Naive thymus-derived CD8-positive, alpha-beta T cell (primary cell): ENCODE data around the gene RERE. TPM values are rescaled to one million over a fixed set of nuclear protein-coding genes. Genes with fewer than 3 reads are reported as not detected.
A peak's percentile ranks its signal among the peaks of the same experiment; 100 is the strongest.
"Not testable (repeated sequence)": the region's sequence is repeated elsewhere in the genome, so short reads cannot be mapped to it uniquely, and the experiment has no call there.

Experiments
- ATAC-seq, 2 donors: fragments of 150-1000 bp; cut with Tn5 transposase in 1 of 2; sonication (Bioruptor Pico), chemical (Tn5 transposase) in 1 of 2; 1 replicate in 1 of 2; 2 replicates in 1 of 2; pipeline ENCODE4 v1.10.0; 2021; ENCODE audit warnings: mild to moderate bottlenecking in 2 of 2, moderate library complexity in 2 of 2
- POLR2A ChIA-PET: fragments of 350-600 bp; sonication (Branson Sonifier 250); formaldehyde crosslinking; loops from one replicate; lab custom pipeline; 2021; ENCODE audit warnings: antibody characterized with exemption; lab: Charles Lee
- DNase-seq, 10 donors: peaks; one replicate each; pipeline versions ENCODE4 v3.0.0 to v3.0.0-alpha.2; 2020 to 2022
- H3K27ac Mint-ChIP-seq, 10 donors: one replicate each; pipeline ENCODE4 v1.8.0; 2020 to 2022; ENCODE audit warnings: mild to moderate bottlenecking in 10 of 10, mixed read lengths in 10 of 10, moderate library complexity in 4 of 10, inconsistent platforms in 1 of 10
- H3K27me3 Mint-ChIP-seq, 5 donors: one replicate each; pipeline ENCODE4 v1.8.0; 2021 to 2022; ENCODE audit warnings: mixed read lengths in 5 of 5
- H3K36me3 Mint-ChIP-seq, 3 donors: one replicate each; pipeline ENCODE4 v1.8.0; 2020 to 2022; ENCODE audit warnings: mixed read lengths in 3 of 3, mild to moderate bottlenecking in 2 of 3, inconsistent platforms in 1 of 3
- H3K4me1 Mint-ChIP-seq, 4 donors: one replicate each; pipeline ENCODE4 v1.8.0; 2021 to 2022; ENCODE audit warnings: mixed read lengths in 4 of 4
- H3K4me3 Mint-ChIP-seq, 10 donors: one replicate each; pipeline ENCODE4 v1.8.0; 2020 to 2022; ENCODE audit warnings: mild to moderate bottlenecking in 10 of 10, mixed read lengths in 10 of 10, moderate library complexity in 6 of 10, inconsistent platforms in 1 of 10
- H3K9me3 Mint-ChIP-seq, 9 donors: one replicate each; pipeline ENCODE4 v1.8.0; 2020 to 2022; ENCODE audit warnings: mixed read lengths in 9 of 9, mild to moderate bottlenecking in 3 of 9, inconsistent platforms in 1 of 9, moderate library complexity in 1 of 9
- polyA plus RNA-seq, 3 donors: library from polyadenylated mRNA; unstranded; fragments of 300-500 nt; fragmentation: Illumina TruSeq; gene quantifications; one replicate each; pipeline ENCODE4 v1.2.3, GENCODE V29; 2021
- total RNA-seq, 8 experiments: library from RNA in 2 of 8; stranded (reverse) in 2 of 8; gene quantifications; one replicate each; pipeline ENCODE4 v1.2.3 and lab custom pipeline; 2021 to 2026

The RERE gene
- total and polyA plus RNA-seq, 5 experiments from 2014 or later = 4.1 to 84.2 (median 8.8) TPM

GRCh38 chr1:8791819-8792218 is 25.6 kb downstream of the RERE start:
- peak overlapping the region in 1 of 10 donors; percentile 61 for H3K27ac Mint-ChIP-seq
- no peak overlapping the region for H3K4me3 Mint-ChIP-seq
- peaks cover 2 to 12% (median 6%) of the 10 kb centered on the region in 4 donors for H3K4me1 Mint-ChIP-seq
- ATAC-seq (no peak), DNase-seq (no peak)
- POLR2A ChIA-PET = interaction anchor here (0.6 kb wide), 1 partner anchor 25 kb away, joined by 3 read pairs; no protein-coding TSS in a partner anchor
- no peaks in the 10 kb centered on the region for H3K9me3 Mint-ChIP-seq
- no peaks in the 10 kb centered on the region for H3K27me3 Mint-ChIP-seq
- peaks cover under 1 to 41% (median 9%) of the 10 kb centered on the region in 3 donors for H3K36me3 Mint-ChIP-seq

GRCh38 chr1:8790987-8791386 is 26.5 kb downstream of the RERE start:
- no peak for DNase-seq

GRCh38 chr1:8790478-8790877 is 27.0 kb downstream of the RERE start:
- Mint-ChIP-seq H3K27ac (no peak overlapping the region), H3K27me3 (no peaks in the 10 kb centered on the region), H3K4me3 (no peak overlapping the region), H3K36me3 (peaks cover 3 to 39% (median 4%) of the 10 kb centered on the region in 3 donors), H3K9me3 (no peaks in the 10 kb centered on the region), H3K4me1 (peaks cover 0 to 18% (median 4%) of the 10 kb centered on the region in 4 donors)
- ATAC-seq (no peak), DNase-seq (no peak)
- POLR2A ChIA-PET = no interaction called here

More at GRCh38 chr1:8790987-8791386, 26.5 kb downstream of the RERE start:
- Mint-ChIP-seq H3K27ac (no peak overlapping the region), H3K4me1 (peaks cover 0 to 16% (median 4%) of the 10 kb centered on the region in 4 donors), H3K36me3 (peaks cover 3 to 38% (median 4%) of the 10 kb centered on the region in 3 donors), H3K4me3 (no peak overlapping the region), H3K27me3 (no peaks in the 10 kb centered on the region), H3K9me3 (no peaks in the 10 kb centered on the region)
- ATAC-seq = no peak
- POLR2A ChIA-PET = no interaction called here

GRCh38 chr1:8789314-8790214 is 27.9 kb downstream of the RERE start:
- POLR2A ChIA-PET = interaction anchor here (0.6 kb wide), 1 partner anchor 617 kb away, joined by 7 read pairs; no protein-coding TSS in a partner anchor
- Mint-ChIP-seq H3K27me3 (no peaks in the 10 kb centered on the region), H3K4me1 (peaks cover 0 to 18% (median 4%) of the 10 kb centered on the region in 4 donors), H3K9me3 (no peaks in the 10 kb centered on the region), H3K27ac (no peak overlapping the region), H3K36me3 (peaks cover 3 to 39% (median 4%) of the 10 kb centered on the region in 3 donors), H3K4me3 (no peak overlapping the region)
- DNase-seq = no peak
- no peak for ATAC-seq

- POLR2A ChIA-PET = no interaction called here
- ATAC-seq = no peak
- Mint-ChIP-seq H3K36me3 (peaks cover 0 to 35% (median 4%) of the 10 kb centered on the region in 3 donors), H3K27ac (peak overlapping the region in 3 of 10 donors; percentile 7 to 25 (median 24)), H3K27me3 (no peaks in the 10 kb centered on the region), H3K4me3 (no peak overlapping the region), H3K9me3 (no peaks in the 10 kb centered on the region), H3K4me1 (peaks cover 0 to 22% (median 7%) of the 10 kb centered on the region in 4 donors)
- no peak for DNase-seq
These were observed 30.2 kb downstream of the RERE start for GRCh38 chr1:8787218-8787617.

- ATAC-seq, H3K27me3 Mint-ChIP-seq, POLR2A ChIA-PET, H3K27ac Mint-ChIP-seq, H3K9me3 Mint-ChIP-seq, H3K4me3 Mint-ChIP-seq, DNase-seq: not testable (repeated sequence)
- Mint-ChIP-seq H3K36me3 (peaks cover 0 to 31% (median 4%) of the 10 kb centered on the region in 3 donors), H3K4me1 (peaks cover 2 to 24% (median 13%) of the 10 kb centered on the region in 4 donors)
These were observed 31.2 kb downstream of the RERE start for GRCh38 chr1:8786204-8786603.

- H3K4me3 Mint-ChIP-seq = no peak overlapping the region
- no peak for ATAC-seq
- no peak overlapping the region for H3K27ac Mint-ChIP-seq
- no peaks in the 10 kb centered on the region for H3K9me3 Mint-ChIP-seq
- peaks cover 2 to 21% (median 4%) of the 10 kb centered on the region in 3 donors for H3K36me3 Mint-ChIP-seq
- DNase-seq = no peak
- peaks cover 11 to 29% (median 19%) of the 10 kb centered on the region in 4 donors for H3K4me1 Mint-ChIP-seq
- H3K27me3 Mint-ChIP-seq = no peaks in the 10 kb centered on the region
- POLR2A ChIA-PET = no interaction called here
These were observed 34.5 kb downstream of the RERE start for GRCh38 chr1:8782955-8783354.

- H3K9me3 Mint-ChIP-seq = no peaks in the 10 kb centered on the region
- POLR2A ChIA-PET = no interaction called here
- H3K4me3 Mint-ChIP-seq = no peak overlapping the region
- no peaks in the 10 kb centered on the region for H3K27me3 Mint-ChIP-seq
- H3K36me3 Mint-ChIP-seq = peaks cover 2 to 13% (median 4%) of the 10 kb centered on the region in 3 donors
- peak overlapping the region in 3 of 10 donors; percentile 1 to 73 (median 7) for H3K27ac Mint-ChIP-seq
- ATAC-seq (no peak), DNase-seq (no peak)
- H3K4me1 Mint-ChIP-seq = peaks cover 11 to 29% (median 19%) of the 10 kb centered on the region in 4 donors
These were observed 35.3 kb downstream of the RERE start for GRCh38 chr1:8782001-8782620.

GRCh38 chr1:8780405-8780804 is 37.0 kb downstream of the RERE start:
- H3K36me3 Mint-ChIP-seq = peaks cover 0 to 3% (median 2%) of the 10 kb centered on the region in 3 donors
- POLR2A ChIA-PET = interaction anchor here (0.5 kb wide), 1 partner anchor 24 kb away, joined by 5 read pairs; no protein-coding TSS in a partner anchor
- no peak for DNase-seq
- H3K9me3 Mint-ChIP-seq = no peaks in the 10 kb centered on the region
- peaks cover 11 to 29% (median 16%) of the 10 kb centered on the region in 4 donors for H3K4me1 Mint-ChIP-seq
- no peak overlapping the region for H3K4me3 Mint-ChIP-seq
- H3K27ac Mint-ChIP-seq = peak overlapping the region in 3 of 10 donors; percentile 11 to 47 (median 33)
- no peak for ATAC-seq
- H3K27me3 Mint-ChIP-seq = no peaks in the 10 kb centered on the region

GRCh38 chr1:8777867-8778266 is 39.6 kb downstream of the RERE start:
- no peaks in the 10 kb centered on the region for H3K27me3 Mint-ChIP-seq
- H3K9me3 Mint-ChIP-seq = no peaks in the 10 kb centered on the region
- DNase-seq (no peak), ATAC-seq (no peak)
- H3K36me3 Mint-ChIP-seq = peaks cover 0 to 3% (median 2%) of the 10 kb centered on the region in 3 donors
- H3K4me1 Mint-ChIP-seq = peaks cover 11 to 22% (median 13%) of the 10 kb centered on the region in 4 donors
- H3K4me3 Mint-ChIP-seq = no peak overlapping the region
- no peak overlapping the region for H3K27ac Mint-ChIP-seq
- POLR2A ChIA-PET = no interaction called here

GRCh38 chr1:8776104-8776503 is 41.3 kb downstream of the RERE start:
- peaks cover 6 to 10% (median 10%) of the 10 kb centered on the region in 4 donors for H3K4me1 Mint-ChIP-seq
- H3K4me3 Mint-ChIP-seq = no peak overlapping the region
- H3K27me3 Mint-ChIP-seq = no peaks in the 10 kb centered on the region
- DNase-seq (no peak), ATAC-seq (no peak)
- H3K27ac Mint-ChIP-seq = peak overlapping the region in 1 of 10 donors; percentile 83
- POLR2A ChIA-PET = no interaction called here
- H3K9me3 Mint-ChIP-seq = no peaks in the 10 kb centered on the region
- H3K36me3 Mint-ChIP-seq = peaks cover 0 to 3% (median 2%) of the 10 kb centered on the region in 3 donors

- POLR2A ChIA-PET = no interaction called here
- no peaks in the 10 kb centered on the region for H3K27me3 Mint-ChIP-seq
- no peak overlapping the region for H3K4me3 Mint-ChIP-seq
- H3K4me1 Mint-ChIP-seq = peaks cover 9 to 22% (median 13%) of the 10 kb centered on the region in 4 donors
- H3K9me3 Mint-ChIP-seq = no peaks in the 10 kb centered on the region
- no peak overlapping the region for H3K27ac Mint-ChIP-seq
- peaks cover 0 to 10% (median 3%) of the 10 kb centered on the region in 3 donors for H3K36me3 Mint-ChIP-seq
- no peak for DNase-seq
- ATAC-seq = no peak
These were observed 50.4 kb downstream of the RERE start for GRCh38 chr1:8767006-8767405.
